DND-41 (cell line): ENCODE data around the gene OIP5.
"Not testable (repeated sequence)": the region's sequence is repeated elsewhere in the genome, so short reads cannot be mapped to it uniquely, and the experiment has no call there.

Source experiments
- ATAC-seq: fragments of 200-7000 bp; cut with Tn5 transposase; 3 replicates; pipeline ENCODE4 v1.9.1; 2021; ENCODE audit warnings: low read depth; ENCODE audit not compliant: insufficient read depth
- DNase-seq: peaks from one replicate; pipeline ENCODE4 v3.0.0-alpha.2; 2020
- H2AFZ ChIP-seq: 2 replicates; pipeline ENCODE4 v1.6.0; 2012; ENCODE audit warnings: low read depth, low read length
- H3K27ac ChIP-seq: 2 replicates; pipeline ENCODE4 v1.5.1; 2012; ENCODE audit warnings: low read length, inconsistent platforms
- H3K27me3 ChIP-seq: fragments of 200-600 bp; sonication (generic); 2 replicates; pipeline ENCODE4 v1.6.0; 2012; ENCODE audit warnings: low read length, mild to moderate bottlenecking, inconsistent platforms; ENCODE audit not compliant: insufficient read depth, poor library complexity
- H3K36me3 ChIP-seq: 2 replicates; pipeline ENCODE4 v1.5.1; 2012; ENCODE audit warnings: low read length, inconsistent platforms; ENCODE audit not compliant: insufficient read depth
- H3K4me1 ChIP-seq: 2 replicates; pipeline ENCODE4 v1.5.1; 2012; ENCODE audit warnings: mild to moderate bottlenecking, low read length; ENCODE audit not compliant: insufficient read depth
- H3K4me2 ChIP-seq: 2 replicates; pipeline ENCODE4 v1.6.0; 2012; ENCODE audit warnings: mild to moderate bottlenecking, moderate library complexity, low read length, inconsistent platforms; ENCODE audit not compliant: insufficient read depth
- H3K4me3 ChIP-seq, 2 experiments: fragments of 200-600 bp in 1 of 2; shearing (Covaris generic) in 1 of 2; 2 replicates each; pipeline ENCODE4 v1.5.1; 2012 to 2016; ENCODE audit warnings: inconsistent platforms in 2 of 2, low read length in 2 of 2, mild to moderate bottlenecking in 2 of 2, low read depth in 1 of 2, moderate library complexity in 1 of 2
- H3K79me2 ChIP-seq: 2 replicates; pipeline ENCODE4 v1.6.0; 2012; ENCODE audit warnings: low read length, inconsistent platforms; ENCODE audit not compliant: insufficient read depth
- H3K9ac ChIP-seq: 2 replicates; pipeline ENCODE4 v1.6.0; 2012; ENCODE audit warnings: low read depth, mild to moderate bottlenecking, inconsistent platforms, low read length, moderate library complexity
- H3K9me3 ChIP-seq: 2 replicates; pipeline ENCODE4 v1.5.1; 2012; ENCODE audit warnings: low read length, moderate library complexity, mild to moderate bottlenecking, inconsistent platforms; ENCODE audit not compliant: insufficient read depth, severe bottlenecking
- H4K20me1 ChIP-seq: 2 replicates; pipeline ENCODE4 v1.6.0; 2012; ENCODE audit warnings: low read length; ENCODE audit not compliant: insufficient read depth
- CTCF ChIP-seq: IDR thresholded peaks from 2 replicates; pipeline ENCODE4 v1.5.1; 2012; ENCODE audit warnings: borderline replicate concordance, low read length, moderate library complexity, mild to moderate bottlenecking; ENCODE audit not compliant: poor library complexity, severe bottlenecking; ENCODE audit errors: extremely low read depth
- EZH2 ChIP-seq: IDR thresholded peaks from 3 replicates; pipeline ENCODE4 v1.6.1; 2012; ENCODE audit warnings: borderline replicate concordance, low read depth, mild to moderate bottlenecking, moderate library complexity, low read length, inconsistent platforms; ENCODE audit not compliant: severe bottlenecking

The OIP5 gene

GRCh38 chr15:41309226-41309905, 23.0 kb downstream of the OIP5 start:
- H3K4me1 ChIP-seq, result no peaks in the 10 kb centered on the region
- no peak overlapping the region for H3K9ac ChIP-seq
- no peaks in the 10 kb centered on the region for H3K27me3 ChIP-seq
- no peak overlapping the region for H3K27ac ChIP-seq
- H3K4me2 ChIP-seq, result no peak overlapping the region
- H3K4me3 ChIP-seq, result no peak overlapping the region
- H3K36me3 ChIP-seq, result peaks cover 43% of the 10 kb centered on the region
- no peaks in the 10 kb centered on the region; the same call in 1 of the 2 replicates for H3K79me2 ChIP-seq
- DNase-seq (no peak), ATAC-seq (no peak)
- no peaks in the 10 kb centered on the region for H4K20me1 ChIP-seq
- H2AFZ ChIP-seq, result no peak overlapping the region
- H3K9me3 ChIP-seq, result no peaks in the 10 kb centered on the region
- TF ChIP-seq EZH2 (no peak), CTCF (no peak)

- ATAC-seq (no peak), DNase-seq (no peak)
- Histone ChIP-seq H3K9me3 (no peaks in the 10 kb centered on the region), H3K4me2 (no peak overlapping the region), H2AFZ (no peak overlapping the region), H4K20me1 (no peaks in the 10 kb centered on the region), H3K36me3 (peaks cover 35% of the 10 kb centered on the region), H3K27ac (no peak overlapping the region), H3K9ac (no peak overlapping the region), H3K4me3 (no peak overlapping the region), H3K4me1 (no peaks in the 10 kb centered on the region), H3K27me3 (no peaks in the 10 kb centered on the region), H3K79me2 (no peaks in the 10 kb centered on the region; the same call in 1 of the 2 replicates)
- TF ChIP-seq EZH2 (no peak), CTCF (no peak)
Observed at GRCh38 chr15:41307679-41308078, 24.7 kb downstream of the OIP5 start.

- Histone ChIP-seq H3K27me3 (no peaks in the 10 kb centered on the region), H3K36me3 (peaks cover 23% of the 10 kb centered on the region), H3K4me3 (no peak overlapping the region), H2AFZ (no peak overlapping the region), H3K79me2 (peaks cover 5% of the 10 kb centered on the region; the same call in 1 of the 2 replicates), H4K20me1 (no peaks in the 10 kb centered on the region), H3K27ac (no peak overlapping the region), H3K4me2 (no peak overlapping the region), H3K9me3 (no peaks in the 10 kb centered on the region), H3K4me1 (no peaks in the 10 kb centered on the region), H3K9ac (no peak overlapping the region)
- TF ChIP-seq CTCF, result no peak
- no peak for TF ChIP-seq EZH2
- ATAC-seq, result no peak
- DNase-seq, result no peak
Observed at GRCh38 chr15:41304149-41304770, 28.1 kb downstream of the OIP5 start.

GRCh38 chr15:41301587-41301986, 30.8 kb downstream of the OIP5 start:
- no peaks in the 10 kb centered on the region for H3K9me3 ChIP-seq
- peaks cover 42% of the 10 kb centered on the region for H3K36me3 ChIP-seq
- DNase-seq, result no peak
- H3K9ac ChIP-seq, result no peak overlapping the region
- H3K4me3 ChIP-seq, result no peak overlapping the region
- no peaks in the 10 kb centered on the region for H3K27me3 ChIP-seq
- ATAC-seq, result no peak
- no peak overlapping the region for H3K27ac ChIP-seq
- H4K20me1 ChIP-seq, result no peaks in the 10 kb centered on the region; the same call in 1 of the 2 replicates
- TF ChIP-seq EZH2, result no peak
- no peak for TF ChIP-seq CTCF
- H3K79me2 ChIP-seq, result peaks cover 10% of the 10 kb centered on the region; the same call in 1 of the 2 replicates
- H3K4me1 ChIP-seq, result no peaks in the 10 kb centered on the region
- H2AFZ ChIP-seq, result no peak overlapping the region
- no peak overlapping the region for H3K4me2 ChIP-seq

- DNase-seq, H4K20me1 ChIP-seq, H3K4me1 ChIP-seq, H3K27ac ChIP-seq, H3K9me3 ChIP-seq, H3K9ac ChIP-seq, H3K4me2 ChIP-seq, H2AFZ ChIP-seq, H3K27me3 ChIP-seq, ATAC-seq, H3K4me3 ChIP-seq: not testable (repeated sequence)
- peaks cover 39% of the 10 kb centered on the region for H3K36me3 ChIP-seq
- H3K79me2 ChIP-seq, result peaks cover 11% of the 10 kb centered on the region; the same call in 1 of the 2 replicates
Observed at GRCh38 chr15:41301139-41301538, 31.3 kb downstream of the OIP5 start.
